Caki2 (cell line): ENCODE results near the gene MFN2. TPM values are rescaled to one million over a fixed set of nuclear protein-coding genes. Genes with fewer than 3 reads are reported as not detected.
"Not testable (repeated sequence)": the region's sequence is repeated elsewhere in the genome, so short reads cannot be mapped to it uniquely, and the experiment has no call there.

Experiments used
- DNase-seq: peaks from one replicate; pipeline ENCODE4 v3.0.0-alpha.2; 2015; ENCODE audit warnings: low read depth
- in situ Hi-C: cut with HindIII; loops from 2 replicates; pipeline ENCODE4 v1.10.0; 2016; ENCODE audit warnings: low sequenced_read_pairs, low pct_unique_long_range_greater_than_20kb, mixed read lengths
- total RNA-seq: library from RNA; depleted of rRNA; stranded (reverse); fragments of >200 nt; shearing (Covaris generic); gene quantifications from 2 replicates; pipeline ENCODE4 v1.2.3, GENCODE V29; 2014; ENCODE audit warnings: low replicate concordance

The MFN2 gene
- total RNA-seq, 1 experiment from 2014 or later: 26.4 TPM

- no peak for DNase-seq
- in situ Hi-C loops: no loop called here
Measured at GRCh38 chr1:11985851-11986250, 5.6 kb downstream of the MFN2 start.

GRCh38 chr1:11989669-11990068, 9.4 kb downstream of the MFN2 start:
- in situ Hi-C loops: no loop called here
- no peak for DNase-seq

GRCh38 chr1:11990303-11991032, 10.2 kb downstream of the MFN2 start:
- in situ Hi-C loops: no loop called here
- peak; percentile 95 for DNase-seq

- in situ Hi-C loops: no loop called here
- no peak for DNase-seq
Measured at GRCh38 chr1:11991969-11992676, 11.9 kb downstream of the MFN2 start.

DNA sequence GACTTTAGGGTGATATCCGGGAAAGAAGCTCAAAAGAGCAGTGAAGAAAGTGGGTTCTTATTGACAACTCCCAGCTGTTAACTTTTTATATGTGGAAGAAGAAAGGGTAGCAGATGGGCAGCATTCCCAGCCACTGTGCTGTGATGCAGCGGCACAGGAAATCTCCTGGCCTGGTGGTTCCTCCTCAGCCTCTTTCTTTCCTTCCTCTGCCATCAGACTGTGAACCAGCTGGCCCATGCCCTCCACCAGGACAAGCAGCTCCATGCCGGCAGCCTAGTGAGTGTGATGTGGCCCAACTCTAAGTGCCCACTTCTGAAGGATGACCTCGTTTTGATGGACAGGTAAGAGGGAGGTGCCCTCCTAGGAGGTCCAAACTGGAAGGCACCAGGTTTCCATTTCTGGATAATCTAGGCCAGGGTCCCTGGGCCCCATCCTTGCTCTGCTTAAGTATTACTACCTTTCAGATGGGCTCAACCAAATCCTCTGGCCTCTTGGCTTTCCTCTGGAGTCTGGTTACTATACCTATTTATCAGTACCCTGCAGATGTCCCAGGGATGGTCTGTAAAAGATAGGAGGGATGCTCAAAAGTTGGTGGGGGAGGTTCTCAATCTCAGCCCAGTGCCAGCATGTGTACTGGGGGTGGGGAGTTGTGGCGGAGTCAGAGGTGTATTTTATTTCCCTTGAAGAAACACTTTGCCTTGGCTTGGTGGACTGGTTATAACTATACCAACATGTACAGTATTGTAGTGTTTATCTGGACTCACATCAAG, 17.0 kb downstream of the MFN2 start:
- no peak for DNase-seq
- in situ Hi-C loops: no loop called here

DNA sequence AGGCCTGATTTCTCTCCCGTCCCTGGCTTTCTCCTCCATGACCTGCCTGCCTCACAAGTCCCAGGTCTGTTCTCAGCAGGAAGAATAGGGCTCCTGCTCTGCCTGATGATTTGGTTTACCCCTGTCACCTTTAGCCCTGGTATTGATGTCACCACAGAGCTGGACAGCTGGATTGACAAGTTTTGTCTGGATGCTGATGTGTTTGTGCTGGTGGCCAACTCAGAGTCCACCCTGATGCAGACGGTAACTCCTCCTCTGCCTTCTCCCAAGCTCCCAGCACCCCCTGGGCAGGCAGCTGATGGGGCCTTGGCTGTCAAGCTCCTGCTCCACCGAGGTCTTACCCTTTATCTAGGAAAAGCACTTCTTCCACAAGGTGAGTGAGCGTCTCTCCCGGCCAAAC, 18.4 kb downstream of the MFN2 start:
- in situ Hi-C loops: no loop called here
- DNase-seq: no peak

- in situ Hi-C loops: no loop called here
Measured at GRCh38 chr1:11999236-11999635, 19.0 kb downstream of the MFN2 start.

GRCh38 chr1:12001249-12001917, 21.1 kb downstream of the MFN2 start:
- DNase-seq: no peak
- in situ Hi-C loops: no loop called here

More at GRCh38 chr1:11999236-11999635, 19.0 kb downstream of the MFN2 start:
- DNase-seq: no peak

- peak; percentile 73 for DNase-seq
- in situ Hi-C loops: no loop called here
Measured at GRCh38 chr1:12001996-12002493, 21.8 kb downstream of the MFN2 start.

DNA sequence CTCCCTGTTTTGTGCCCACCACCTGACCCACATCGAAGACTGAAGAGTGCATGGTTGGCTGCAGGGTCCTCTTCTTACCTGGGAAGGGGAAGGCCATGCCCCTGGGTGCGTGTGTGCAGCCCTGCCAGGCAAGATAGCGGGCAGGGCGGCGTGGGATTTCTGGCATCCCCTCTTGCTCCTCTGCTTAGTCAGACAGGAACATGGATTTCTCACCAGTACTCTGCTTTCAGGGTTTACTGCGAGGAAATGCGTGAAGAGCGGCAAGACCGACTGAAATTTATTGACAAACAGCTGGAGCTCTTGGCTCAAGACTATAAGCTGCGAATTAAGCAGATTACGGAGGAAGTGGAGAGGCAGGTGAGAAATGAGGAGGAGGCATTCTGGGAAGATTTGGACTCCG, 23.5 kb downstream of the MFN2 start:
- no peak for DNase-seq
- in situ Hi-C loops: no loop called here

GRCh38 chr1:12005488-12006166, 25.4 kb downstream of the MFN2 start:
- in situ Hi-C loops: no loop called here
- no peak for DNase-seq

DNA sequence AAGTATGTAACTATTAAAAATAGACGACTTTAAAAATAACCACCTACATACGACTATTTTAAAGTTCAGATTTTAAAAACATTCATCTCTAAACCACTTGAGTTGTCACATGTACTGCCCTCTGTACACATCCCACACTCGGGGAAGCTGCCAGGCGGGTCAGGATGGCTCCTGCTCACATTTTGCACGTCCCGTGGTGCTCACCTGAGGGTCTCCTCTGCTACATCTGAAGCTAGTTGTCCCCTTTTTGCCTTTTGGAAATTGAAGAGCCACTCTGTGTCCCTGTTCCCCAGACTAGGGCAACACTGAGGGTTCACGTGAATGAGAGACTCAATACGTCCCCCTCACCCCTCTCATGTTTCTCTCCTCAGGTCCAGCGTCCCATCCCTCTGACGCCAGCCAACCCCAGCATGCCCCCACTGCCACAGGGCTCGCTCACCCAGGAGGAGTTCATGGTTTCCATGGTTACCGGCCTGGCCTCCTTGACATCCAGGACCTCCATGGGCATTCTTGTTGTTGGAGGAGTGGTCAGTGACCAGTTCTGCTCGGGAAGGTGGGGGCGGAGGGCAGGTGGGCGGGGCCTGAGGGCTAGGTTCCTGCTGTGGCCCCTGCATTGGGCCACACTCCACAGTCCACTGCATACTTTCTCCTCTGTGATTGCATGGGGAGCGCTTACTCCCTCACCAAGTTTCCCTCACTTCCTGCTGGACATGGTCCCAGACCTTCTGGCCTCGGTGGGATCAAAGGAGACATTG, 26.1 kb downstream of the MFN2 start:
- DNase-seq: no peak
- in situ Hi-C loops: no loop called here

DNA sequence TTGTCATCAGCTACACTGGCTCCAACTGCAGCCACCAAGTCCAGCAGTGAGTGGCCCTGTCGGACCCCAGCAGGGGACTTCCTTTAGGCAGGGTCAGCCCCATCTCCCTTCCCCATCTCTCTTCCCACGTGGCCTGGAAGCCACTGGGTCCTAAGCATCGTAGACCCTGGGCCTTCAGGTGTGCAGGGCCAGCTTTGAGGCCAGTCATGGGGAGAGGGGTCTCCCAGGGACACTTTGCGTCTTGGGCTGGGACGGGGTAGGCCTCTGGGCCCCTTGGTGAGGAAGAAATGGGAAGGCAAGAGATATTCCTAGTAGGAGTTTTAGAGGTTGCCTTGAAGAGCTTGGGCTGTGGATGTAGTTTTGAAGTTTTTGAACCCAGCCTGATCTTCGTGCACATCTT, 27.0 kb downstream of the MFN2 start:
- DNase-seq: no peak
- in situ Hi-C loops: no loop called here

DNA sequence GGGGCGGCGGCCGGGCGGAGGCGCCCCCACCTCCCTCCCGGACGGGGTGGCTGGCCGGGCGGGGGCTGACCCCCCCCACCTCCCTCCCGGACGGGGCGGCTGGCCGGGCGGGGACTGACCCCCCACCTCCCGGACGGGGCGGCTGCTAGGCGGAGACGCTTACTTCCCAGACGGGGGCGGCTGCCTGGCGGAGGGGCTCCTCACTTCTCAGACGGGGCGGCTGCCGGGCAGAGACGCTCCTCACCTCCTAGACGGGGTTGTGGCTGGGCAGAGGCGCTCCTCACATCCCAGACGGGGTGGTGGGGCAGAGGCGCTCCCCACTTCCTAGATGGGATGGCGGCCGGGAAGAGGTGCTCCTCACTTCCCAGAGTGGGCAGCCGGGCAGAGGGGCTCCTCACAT, 28.1 kb downstream of the MFN2 start:
- DNase-seq, in situ Hi-C loops: not testable (repeated sequence)

- in situ Hi-C loops: no loop called here
- no peak for DNase-seq
Measured at GRCh38 chr1:12009318-12009947, 29.2 kb downstream of the MFN2 start.

GRCh38 chr1:12010746-12011570, 30.7 kb downstream of the MFN2 start:
- in situ Hi-C loops: no loop called here

More at GRCh38 chr1:12010746-12011570, 30.7 kb downstream of the MFN2 start:
- no peak for DNase-seq
